Upper lobe of left lung (tissue), 4 donors: ENCODE data around the gene PATL1.

Experiments
- CTCF ChIP-seq, 6 experiments: fragments of 450-650 bp in 4 of 6; fragments of 200-600 bp in 2 of 6; sonication (generic) in 2 of 6; IDR thresholded peaks; one replicate each; pipeline ENCODE4 v1.5.1; 2016 to 2019; ENCODE audit warnings: antibody characterized with exemption in 6 of 6
- EP300 ChIP-seq, 4 donors: sonication (generic); formaldehyde crosslinking; IDR thresholded peaks; one replicate each; pipeline ENCODE4 v1.5.1; 2017; ENCODE audit warnings: antibody characterized with exemption in 4 of 4, control low read depth in 2 of 4
- POLR2A ChIP-seq, 4 donors: fragments of 450-650 bp; IDR thresholded peaks; one replicate each; pipeline ENCODE4 v1.5.1; 2016 to 2017; ENCODE audit warnings: antibody characterized with exemption in 4 of 4, mild to moderate bottlenecking in 2 of 4
- POLR2AphosphoS5 ChIP-seq, 2 donors: sonication (generic); formaldehyde crosslinking; IDR thresholded peaks; one replicate each; pipeline ENCODE4 v1.5.1; 2017; ENCODE audit warnings: antibody characterized with exemption in 2 of 2

GRCh38 chr11:59641156-59641555 is 27.7 kb downstream of the PATL1 start:
- TF ChIP-seq POLR2AphosphoS5 (IDR thresholded peaks at IDR 0.05) (no peak), CTCF (IDR thresholded peaks at IDR 0.05) (no peak), POLR2A (IDR thresholded peaks at IDR 0.05) (no peak), EP300 (IDR thresholded peaks at IDR 0.05) (no peak)
